Ureter (tissue), 1 donor: ENCODE results near the gene MBOAT1. TPM values are rescaled to one million over a fixed set of nuclear protein-coding genes. Genes with fewer than 3 reads are reported as not detected.
"Not testable (repeated sequence)": the region's sequence is repeated elsewhere in the genome, so short reads cannot be mapped to it uniquely, and the experiment has no call there.

Source experiments
- DNase-seq: peaks from one replicate; pipeline ENCODE4 v3.0.0-alpha.2; 2020; ENCODE audit warnings: low spot score
- total RNA-seq: library from RNA; stranded (reverse); gene quantifications from one replicate; pipeline ENCODE4 v1.2.4, GENCODE V29; 2023
- donor health status: DM: yes; HTN: yes; CAD: no.

MBOAT1 gene, protein sequence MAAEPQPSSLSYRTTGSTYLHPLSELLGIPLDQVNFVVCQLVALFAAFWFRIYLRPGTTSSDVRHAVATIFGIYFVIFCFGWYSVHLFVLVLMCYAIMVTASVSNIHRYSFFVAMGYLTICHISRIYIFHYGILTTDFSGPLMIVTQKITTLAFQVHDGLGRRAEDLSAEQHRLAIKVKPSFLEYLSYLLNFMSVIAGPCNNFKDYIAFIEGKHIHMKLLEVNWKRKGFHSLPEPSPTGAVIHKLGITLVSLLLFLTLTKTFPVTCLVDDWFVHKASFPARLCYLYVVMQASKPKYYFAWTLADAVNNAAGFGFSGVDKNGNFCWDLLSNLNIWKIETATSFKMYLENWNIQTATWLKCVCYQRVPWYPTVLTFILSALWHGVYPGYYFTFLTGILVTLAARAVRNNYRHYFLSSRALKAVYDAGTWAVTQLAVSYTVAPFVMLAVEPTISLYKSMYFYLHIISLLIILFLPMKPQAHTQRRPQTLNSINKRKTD
- 25.0 TPM for total RNA-seq

DNA sequence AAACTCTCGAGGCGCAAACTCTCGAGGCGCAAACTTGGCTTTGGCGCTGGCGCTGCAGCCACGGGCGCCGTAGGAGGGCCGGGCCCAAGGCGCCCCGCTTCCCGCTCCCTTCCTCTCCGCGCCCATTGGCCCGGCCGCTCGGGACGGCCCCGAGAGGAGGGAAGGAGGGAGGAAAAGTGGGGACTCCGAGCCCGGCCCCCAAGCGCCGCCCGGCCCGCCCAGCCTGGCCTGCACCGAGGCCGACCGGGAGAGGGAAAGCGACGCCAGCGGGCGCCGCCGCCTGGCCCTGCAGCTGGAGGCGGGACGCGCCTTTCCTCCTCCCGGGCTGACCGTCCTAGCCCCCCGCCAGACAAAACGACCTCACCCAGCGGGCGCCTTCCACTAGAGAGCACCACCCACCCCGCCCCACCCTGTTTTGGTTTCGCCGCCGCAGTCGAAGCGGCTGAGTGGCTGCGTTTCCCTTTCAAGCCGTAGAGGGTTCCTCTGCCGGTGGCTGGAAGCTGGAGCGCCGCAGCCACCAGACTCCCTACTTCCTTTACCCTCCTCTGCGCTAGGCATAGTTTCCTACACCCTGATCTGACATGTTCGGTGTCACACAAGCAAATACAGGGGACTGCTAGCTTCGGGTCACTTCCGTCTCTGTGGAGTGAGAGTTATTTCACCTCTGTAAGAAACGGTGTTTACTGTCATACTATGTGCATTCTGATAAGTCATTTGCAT is at the start of gene MBOAT1:
Gene MBOAT1 (minus strand): TSS at position 78 of the 720 bp plus-strand sequence. CDS start 235 bp downstream, outside the sequence.
- DNase-seq = peak; percentile 93

DNA sequence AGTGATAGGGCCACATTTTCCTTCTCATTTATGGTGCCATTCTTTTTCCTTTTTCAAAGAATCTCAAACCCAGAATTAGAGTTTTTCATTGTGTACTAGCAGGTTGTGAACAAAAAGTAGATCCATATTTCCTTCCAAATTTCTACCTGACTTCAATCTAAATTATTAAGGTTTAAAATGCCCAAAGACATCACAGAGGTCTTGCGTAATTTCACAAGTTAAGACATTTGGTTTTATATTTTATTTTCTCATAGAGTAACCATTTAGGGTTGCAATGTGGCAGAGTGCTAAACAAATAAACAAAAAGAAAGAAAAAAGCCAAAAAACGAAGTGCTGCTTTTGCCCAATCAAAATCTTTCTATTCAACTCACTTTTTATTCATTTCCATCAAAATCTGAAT is 49.4 kb upstream of the MBOAT1 start:
- DNase-seq = no peak

DNA sequence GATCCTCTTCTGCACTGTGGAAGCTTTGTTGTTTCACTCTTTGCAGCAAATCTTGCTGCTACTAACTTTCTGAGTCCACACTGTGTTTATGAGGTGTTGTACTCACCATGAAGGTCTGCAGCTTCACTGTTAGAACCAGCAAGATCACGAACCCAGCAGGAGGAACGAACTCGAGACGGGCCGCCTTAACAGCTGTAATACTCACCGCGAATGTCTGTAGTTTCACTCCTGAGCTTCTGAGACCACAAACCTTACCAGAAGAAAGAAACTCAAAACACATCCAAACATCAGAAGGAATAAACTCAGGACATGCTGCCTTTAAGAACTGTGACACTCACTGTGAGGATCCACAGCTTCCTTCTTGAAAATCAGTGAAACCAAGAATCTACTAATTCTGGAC is 48.1 kb upstream of the MBOAT1 start:
- DNase-seq = no peak

DNA sequence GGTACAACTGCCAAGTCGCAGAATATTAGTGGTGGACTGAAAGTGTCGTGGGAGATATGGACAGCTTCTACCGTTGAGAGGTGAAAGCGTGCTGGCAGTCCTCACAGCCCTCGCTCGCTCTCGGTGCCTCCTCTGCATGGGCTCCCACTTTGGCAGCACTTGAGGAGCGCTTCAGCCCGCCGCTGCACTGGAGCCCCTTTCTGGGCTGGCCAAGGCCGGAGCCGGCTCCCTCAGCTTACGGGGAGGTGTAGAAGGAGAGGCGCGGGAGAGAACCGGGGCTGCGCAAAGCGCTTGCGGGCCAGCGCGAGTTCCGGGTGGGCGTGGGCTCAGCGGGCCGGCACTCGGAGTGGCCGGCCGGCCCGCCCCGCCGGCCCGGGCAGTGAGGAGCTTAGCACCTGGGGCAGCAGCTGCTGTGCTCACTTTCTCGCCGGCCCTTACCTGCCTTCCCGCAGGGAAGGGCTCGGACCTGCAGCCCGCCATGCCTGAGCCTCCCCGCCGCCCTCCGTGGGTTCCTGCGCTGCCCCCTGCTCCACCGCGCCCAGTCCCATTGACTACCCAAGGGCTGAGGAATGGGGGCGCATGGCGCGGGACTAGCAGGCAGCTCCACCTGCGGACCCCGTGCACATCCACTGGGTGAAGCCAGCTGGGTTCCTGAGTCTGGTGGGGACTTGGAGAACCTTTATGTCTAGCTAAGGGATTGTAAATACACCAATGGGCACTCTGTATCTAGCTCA is 47.2 kb upstream of the MBOAT1 start:
- DNase-seq = no peak

DNA sequence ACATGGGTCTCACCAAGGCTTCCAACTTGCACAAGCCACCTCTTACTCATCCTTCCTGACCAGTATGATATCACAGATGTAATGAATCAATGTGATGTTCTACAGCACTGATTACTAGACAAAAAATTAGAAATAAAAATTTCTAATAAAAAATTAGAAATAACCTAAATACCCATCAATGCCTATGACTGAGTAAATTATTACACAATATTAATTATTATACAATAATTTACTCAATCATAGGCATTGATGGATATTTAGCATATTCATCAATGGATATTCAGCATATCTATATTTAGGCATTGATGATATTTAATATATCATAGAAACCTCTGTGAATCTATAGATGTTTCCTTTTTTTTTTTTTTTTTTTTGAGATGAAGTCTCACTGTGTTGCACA is 43.2 kb upstream of the MBOAT1 start:
- no peak for DNase-seq

DNA sequence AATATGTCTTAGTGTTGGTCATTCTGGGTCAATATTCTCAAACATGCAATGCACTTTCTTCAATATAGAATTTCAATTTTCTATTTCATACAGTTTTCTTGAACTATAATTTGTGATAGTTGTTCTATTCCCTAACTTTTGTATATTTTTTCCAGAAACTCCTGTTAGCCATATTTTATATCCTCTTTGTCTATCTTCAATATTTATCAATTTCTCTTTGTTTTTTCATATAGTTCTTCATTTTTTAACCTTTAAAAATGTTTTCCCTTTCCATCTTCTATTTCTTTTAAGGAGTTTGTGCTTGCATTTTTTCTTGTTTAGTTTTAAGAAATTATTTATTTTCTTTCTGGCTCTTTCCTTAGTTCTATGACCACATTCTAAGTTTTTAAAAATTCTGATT is 42.0 kb upstream of the MBOAT1 start:
- no peak for DNase-seq

DNA sequence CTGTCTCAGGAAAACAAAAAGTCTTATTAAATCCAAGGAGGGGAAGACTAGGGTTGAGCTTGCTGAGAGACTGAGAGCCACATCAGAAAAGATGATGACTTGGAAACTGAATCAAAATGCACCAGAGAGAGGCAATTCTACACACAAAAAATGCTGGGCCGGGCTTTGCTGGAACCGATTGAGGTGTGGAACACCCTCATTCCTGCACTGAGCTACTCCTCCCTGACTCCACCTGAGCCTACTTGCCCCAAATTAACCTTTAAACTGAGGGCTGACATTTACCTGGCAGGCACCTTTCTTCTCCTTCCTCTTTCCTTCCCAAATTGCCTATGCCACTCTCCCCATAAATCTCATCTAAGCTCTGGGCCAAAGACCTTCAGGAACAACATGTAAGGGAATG is 40.8 kb upstream of the MBOAT1 start:
- no peak for DNase-seq

DNA sequence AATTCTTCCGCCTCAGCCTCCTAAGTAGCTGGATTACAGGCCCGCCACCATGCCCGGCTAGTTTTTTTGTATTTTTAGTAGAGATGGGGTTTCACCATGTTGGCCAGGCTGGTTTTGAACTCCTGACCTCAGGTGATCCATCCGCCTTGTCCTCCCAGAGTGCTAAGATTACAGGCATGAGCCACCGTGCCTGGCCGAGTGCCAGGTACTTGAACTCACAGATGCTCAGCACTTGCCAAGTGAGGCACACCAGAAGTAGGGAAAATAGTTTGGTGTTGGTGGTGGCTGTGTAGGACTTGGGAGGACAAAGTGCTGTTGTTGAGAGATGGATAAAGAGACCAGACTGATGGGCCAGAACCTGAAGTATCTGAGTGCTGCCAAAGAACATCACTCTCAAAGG is 40.0 kb upstream of the MBOAT1 start:
- no peak for DNase-seq

DNA sequence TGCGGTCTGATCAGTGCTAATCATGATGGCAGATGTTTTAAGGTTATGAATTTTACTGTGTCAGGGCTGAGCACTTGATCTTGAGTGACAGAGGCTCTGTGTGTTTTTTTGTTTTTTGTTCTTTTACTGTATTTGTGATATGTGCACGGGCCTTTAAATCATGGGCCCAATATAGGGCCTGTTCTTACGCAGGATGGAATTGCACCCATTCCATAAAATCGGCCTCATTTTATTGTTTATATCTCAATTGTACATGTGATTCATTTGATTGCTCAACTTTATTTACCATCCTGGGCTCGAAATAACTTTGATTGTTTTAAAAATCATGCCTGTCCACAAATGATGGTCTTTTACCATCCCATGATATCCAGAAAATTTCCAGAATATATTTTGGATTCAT is 39.3 kb upstream of the MBOAT1 start:
- no peak for DNase-seq

DNA sequence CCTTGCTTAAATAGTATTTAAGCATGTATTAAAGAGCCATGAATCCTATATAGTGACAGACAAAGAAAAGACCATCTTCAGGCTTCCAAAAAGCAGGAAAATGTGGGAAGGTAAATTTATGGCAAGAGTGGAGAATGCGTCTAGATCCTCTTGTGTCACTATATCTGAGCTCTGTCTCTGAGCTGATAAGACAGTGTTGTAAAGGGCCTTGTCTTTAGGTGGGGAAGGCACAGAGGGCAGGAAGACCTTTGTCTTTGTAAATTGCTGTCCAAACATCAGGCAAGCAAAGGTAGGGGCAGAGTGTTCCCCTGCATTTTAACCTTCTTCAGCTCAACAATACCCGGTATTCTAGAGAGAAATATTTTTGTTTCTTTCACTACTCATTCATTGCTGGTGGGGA is 33.9 kb upstream of the MBOAT1 start:
- no peak for DNase-seq

DNA sequence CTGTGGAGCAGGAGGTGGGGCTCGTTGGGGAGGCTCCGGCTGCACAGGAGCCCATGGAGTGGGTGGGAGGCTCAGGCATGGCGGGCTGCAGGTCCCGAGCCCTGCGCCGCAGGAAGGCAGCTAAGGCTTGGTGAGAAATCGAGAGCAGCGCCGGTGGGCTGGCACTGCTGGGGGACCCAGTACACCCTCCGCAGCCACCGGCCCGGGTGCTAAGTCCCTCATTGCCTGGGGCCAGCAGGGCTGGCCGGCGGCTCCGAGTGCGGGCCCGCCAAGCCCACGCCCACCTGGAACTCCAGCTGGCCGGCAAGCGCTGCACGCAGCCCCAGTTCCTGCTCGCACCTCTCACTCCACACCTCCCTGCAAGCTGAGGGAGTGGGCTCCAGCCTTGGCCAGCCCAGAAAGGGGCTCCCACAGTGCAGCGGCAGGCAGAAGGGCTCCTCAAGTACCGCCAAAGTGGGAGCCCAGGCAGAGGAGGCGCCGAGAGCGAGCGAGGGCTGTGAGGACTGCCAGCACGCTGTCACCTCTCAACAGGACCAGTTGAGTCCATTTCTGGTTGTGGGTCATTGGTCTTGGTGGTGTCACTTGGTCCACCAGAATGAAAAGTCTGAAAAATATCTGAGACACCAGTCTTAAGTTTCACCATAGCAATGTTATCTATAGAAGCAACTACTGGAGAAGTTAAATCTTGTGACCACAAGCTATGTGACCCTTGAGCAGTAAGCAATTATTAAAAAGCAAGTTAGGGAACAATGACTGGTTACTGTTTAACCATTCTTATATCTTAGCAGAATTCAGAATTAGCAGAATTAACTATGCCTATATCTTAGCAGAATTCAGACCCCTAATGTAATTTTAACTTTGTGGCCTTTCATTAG is 32.8 kb upstream of the MBOAT1 start:
- not testable (repeated sequence) for DNase-seq

DNA sequence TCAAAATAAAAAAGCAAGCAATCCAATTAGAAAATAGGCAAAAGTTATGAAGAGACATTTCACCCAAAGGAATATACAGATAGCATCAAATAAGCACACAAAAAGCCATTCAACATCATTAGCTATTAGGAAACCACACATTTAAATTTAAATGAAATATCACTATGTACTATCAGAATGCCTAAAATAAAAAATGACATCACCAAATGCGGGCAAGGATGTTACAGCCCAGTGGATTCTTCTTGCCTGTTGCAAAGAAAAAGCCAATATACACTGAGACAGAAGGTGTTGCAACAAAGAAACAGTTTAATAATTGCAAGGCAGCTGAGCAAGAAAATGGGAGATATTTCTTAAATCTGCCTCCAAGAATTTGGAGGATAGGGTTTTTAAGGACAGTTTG is 31.0 kb upstream of the MBOAT1 start:
- no peak for DNase-seq

DNA sequence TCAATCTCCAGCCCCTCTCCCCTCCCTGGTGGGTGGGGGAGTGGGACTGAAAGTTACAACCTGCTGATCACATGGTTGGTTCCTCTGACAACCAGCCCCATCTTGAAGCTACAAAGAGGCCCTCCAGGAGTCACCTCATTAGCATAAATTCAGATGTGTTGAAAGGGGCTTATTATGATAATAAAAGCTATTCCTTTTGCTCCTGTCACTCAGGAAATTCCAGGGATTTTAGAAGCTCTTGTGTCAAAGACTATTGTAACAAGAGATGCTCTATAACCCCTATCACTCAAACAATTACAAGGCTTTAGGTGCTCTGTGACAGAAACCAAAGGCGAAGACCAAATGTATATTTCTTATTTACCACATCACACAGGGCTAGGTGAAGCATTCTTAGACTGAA is 30.1 kb upstream of the MBOAT1 start:
- no peak for DNase-seq

DNA sequence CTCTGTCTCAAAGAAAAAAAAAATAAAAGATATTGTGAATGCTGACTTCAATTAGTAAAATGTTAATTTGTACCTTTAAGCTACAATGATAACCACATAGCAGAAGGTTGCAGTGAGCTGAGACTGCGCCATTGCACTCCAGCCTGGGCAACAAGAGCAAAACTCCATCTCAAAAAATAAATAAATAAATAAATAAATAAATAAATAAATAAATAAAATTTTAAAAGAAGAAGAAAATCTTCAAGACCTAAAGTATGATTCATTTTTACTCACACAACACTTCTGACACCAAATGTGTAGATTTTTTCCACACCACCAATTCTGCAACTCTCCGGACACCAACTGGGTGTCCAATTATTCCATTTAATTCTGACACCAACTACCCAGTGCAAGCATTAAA is 28.8 kb upstream of the MBOAT1 start:
- DNase-seq = no peak

DNA sequence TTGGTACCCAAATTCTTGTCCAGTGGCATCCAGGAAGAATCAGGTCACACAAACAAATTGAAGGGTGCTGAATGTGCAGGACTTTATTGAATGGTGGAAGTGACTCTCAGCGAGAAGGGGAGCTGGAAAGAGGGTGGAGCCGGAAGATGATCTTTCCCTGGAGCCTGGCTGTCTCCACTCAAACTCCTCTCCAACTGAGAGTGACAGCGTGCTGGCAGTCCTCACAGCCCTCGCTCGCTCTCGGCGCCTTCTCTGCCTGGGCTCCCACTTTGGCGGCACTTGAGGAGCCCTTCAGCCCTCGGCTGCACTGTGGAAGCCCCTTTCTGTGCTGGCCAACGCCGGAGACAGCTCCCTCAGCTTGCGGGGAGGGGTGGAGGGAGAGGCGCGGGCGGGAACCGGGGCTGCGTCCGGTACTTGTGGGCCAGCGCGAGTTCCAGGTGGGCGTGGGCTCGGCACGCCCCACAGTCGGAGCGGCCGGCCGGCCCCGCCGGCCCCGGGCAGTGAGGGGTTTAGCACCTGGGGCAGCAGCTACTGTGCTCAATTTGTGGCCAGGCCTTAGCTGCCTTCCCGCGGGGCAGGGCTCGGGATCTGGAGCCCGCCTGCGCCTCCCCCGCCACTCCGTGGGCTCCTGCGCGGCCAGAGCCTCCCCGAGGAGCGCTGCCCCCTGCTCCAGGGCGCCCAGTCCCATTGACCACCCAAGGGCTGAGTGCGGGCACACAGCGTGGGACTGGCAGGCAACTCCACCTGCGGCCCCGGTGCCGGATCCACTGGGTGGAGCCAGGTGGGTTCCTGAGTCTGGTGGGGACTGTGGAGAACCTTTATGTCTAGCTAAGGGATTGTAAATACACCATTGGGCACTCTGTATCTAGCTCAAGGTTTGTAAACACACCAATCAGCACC is 26.7 kb upstream of the MBOAT1 start:
- no peak for DNase-seq

DNA sequence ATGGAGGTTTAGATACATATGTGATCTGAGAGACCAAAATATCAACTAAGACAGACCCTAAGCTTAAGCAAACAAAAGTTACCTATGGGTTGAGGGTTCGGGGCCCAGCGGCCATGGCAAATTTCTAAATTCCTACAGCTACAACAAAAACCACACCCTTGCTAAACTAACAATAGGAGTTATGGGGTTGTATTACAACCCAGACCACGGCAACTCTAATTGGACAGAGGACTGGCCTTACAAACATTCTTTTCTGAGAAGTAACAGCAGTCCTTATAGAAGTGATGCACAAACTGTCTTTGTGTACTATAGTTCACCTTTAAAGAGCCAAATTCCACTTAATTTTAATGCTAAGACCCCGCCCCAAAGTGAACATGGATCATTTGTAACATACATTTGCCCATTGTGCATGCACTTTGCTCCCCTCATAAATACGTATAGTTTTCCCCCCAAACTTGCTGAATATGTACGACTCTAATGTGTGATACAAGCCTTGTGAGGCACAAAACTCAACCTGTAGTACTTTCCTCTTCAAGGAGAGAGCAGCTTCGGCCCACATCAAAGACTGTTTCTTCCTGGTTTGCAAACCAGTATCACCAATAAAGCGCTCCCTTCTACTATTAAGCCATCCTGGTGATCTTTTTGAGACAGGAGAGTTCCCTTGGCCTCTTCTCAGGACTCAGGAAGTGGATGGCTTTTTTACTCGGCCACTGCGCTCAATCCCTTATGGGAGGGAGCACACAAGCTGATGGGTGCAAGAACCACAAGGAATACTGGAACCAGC is 25.6 kb upstream of the MBOAT1 start:
- no peak for DNase-seq

DNA sequence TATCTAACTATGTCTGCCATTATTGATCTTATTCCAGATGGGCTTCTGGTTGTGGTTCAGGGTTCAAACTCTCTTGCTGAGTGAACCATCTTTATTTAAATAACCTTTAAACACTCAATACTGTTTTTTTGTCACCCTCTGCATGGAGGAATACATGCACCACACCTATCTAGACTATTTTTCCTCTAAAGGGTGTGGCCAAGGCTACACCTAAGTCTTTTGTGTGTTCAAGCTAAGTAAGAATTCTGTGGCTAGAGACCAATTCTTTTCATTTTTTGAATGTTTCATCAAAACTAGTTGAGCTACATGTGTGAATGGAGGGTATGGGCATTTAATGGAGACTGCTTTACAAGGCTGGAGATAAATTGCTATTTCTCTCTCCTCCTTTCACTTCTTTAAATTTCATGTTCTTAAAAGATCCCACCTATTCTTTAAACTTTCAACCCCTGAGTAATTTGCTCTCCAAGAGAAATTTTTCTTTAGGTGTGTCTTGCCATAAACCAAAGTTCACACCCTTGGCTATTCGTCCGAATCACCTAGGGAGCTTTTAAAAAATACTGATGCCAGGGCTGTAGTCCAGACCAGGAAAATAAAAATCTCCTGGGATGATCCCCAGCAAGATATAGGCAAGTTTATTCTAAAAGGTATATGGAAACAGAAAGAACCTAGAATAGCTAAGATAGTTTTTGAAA is 24.8 kb upstream of the MBOAT1 start:
- no peak for DNase-seq

DNA sequence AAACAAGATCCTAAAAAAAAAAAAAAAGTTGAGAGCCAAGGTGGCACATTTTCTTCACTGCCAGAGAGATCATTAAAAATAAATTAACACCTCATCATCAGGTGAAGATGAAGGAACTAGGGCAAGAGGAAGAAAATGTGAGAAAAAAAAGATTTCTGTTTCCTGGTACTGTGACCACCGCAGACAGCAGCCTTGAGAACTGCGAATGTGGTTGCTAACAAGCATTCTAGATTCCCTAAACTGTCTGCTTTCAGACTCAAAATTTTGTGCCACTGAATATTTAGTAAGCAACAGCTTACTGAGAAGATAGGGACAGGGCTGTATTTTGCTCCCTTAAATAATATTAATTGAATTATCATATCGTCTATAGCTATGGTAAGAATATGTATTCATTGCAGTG is 24.1 kb upstream of the MBOAT1 start:
- no peak for DNase-seq

DNA sequence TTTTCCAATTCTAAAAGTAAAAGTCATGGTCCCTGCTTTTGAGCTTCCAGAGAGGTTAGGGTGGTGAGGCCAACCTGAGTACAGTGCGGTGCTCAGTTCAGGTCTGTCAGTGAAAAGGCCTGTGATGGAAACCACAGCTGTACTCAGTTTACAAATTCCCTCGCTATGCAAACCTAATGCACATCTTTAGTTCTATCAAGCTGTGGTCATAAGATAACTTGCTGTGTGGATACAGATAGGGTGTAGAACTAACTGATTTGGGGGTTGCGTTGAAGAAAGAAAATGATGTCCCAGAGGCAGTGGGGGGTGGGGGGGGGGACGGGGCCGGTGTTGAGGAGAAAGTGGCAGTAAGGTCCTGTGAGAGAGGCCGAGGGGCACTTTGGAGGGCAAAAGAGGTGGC is 22.8 kb upstream of the MBOAT1 start:
- no peak for DNase-seq
